Psoas muscle (tissue), 8 donors: ENCODE results near the gene NME7. TPM values are rescaled to one million over a fixed set of nuclear protein-coding genes. Genes with fewer than 3 reads are reported as not detected.
A peak's percentile ranks its signal among the peaks of the same experiment; 100 is the strongest.

Experiments
- ATAC-seq, 4 donors: fragments of 200-7000 bp; cut with Tn5 transposase; one replicate each; pipeline ENCODE4 v1.9.1; 2020; ENCODE audit warnings: moderate library complexity in 3 of 4, mild to moderate bottlenecking in 2 of 4
- DNase-seq, 2 donors: peaks; one replicate each; pipeline ENCODE4 v3.0.0-alpha.2; 2020
- H3K27ac ChIP-seq: fragments of 200-600 bp; one replicate; pipeline ENCODE4 v1.8.0; 2022
- H3K27me3 ChIP-seq, 3 donors: fragments of 200-600 bp in 1 of 3; one replicate each; pipeline versions ENCODE4 v1.6.1 to v1.8.0; 2013 to 2022; ENCODE audit warnings: low read length in 2 of 3, mild to moderate bottlenecking in 2 of 3, moderate library complexity in 1 of 3; ENCODE audit not compliant: insufficient read depth in 3 of 3
- H3K36me3 ChIP-seq, 2 donors: fragments of 200-600 bp in 1 of 2; one replicate each; pipeline versions ENCODE4 v1.6.1 to v1.8.0; 2013 to 2022; ENCODE audit warnings: low read depth in 1 of 2, mild to moderate bottlenecking in 1 of 2, moderate library complexity in 1 of 2; ENCODE audit not compliant: insufficient read depth in 1 of 2
- H3K4me1 ChIP-seq: fragments of 200-600 bp; one replicate; pipeline ENCODE4 v1.8.0; 2022
- H3K4me3 ChIP-seq: fragments of 200-600 bp; one replicate; pipeline ENCODE4 v1.8.0; 2022; ENCODE audit warnings: mild to moderate bottlenecking
- H3K9me3 ChIP-seq: fragments of 200-600 bp; one replicate; pipeline ENCODE4 v1.8.0; 2022
- WGBS, 3 donors: extraction: QIAGEN DNeasy Blood & Tissue Kit; methylation state at CpG; one replicate each; pipeline versions ENCODE4 v1.1.6 to v1.1.7; 2013; 5-methylcytosine and 5-hydroxymethylcytosine counted together
- intact Hi-C, 2 donors: fragments of 100-400 bp; cut with DNase I; formaldehyde crosslinking; loops; one replicate each; pipeline versions ENCODE4 v1.11.0 to v1.14.2; 2022
- polyA plus RNA-seq, 3 donors: library from polyadenylated mRNA; stranded (reverse); fragments of 200-250 nt; gene quantifications; one replicate each; pipeline ENCODE4 v1.2.3, GENCODE V29; 2013
- total RNA-seq, 4 donors: library from RNA; stranded (reverse); fragmentation: NEBNext Ultra II Directional in 2 of 4; extraction: Animal tissue kit (Norgen Biotek cat#: 25700) in 2 of 4; gene quantifications; one replicate each; pipeline versions ENCODE4 v1.2.1 to v1.2.4, GENCODE V29; 2021 to 2023
- TF ChIP-seq, protein P1 (sequence below): fragments of 200-600 bp; IDR thresholded peaks from one replicate; pipeline ENCODE4 v1.8.0; 2022; ENCODE audit warnings: antibody characterized with exemption
- donor health status: healthy with polysubstance abuse.
- donor health status: DM: no; HTN: no; CAD: no; lungs with moderate emphysema.
- donor health status: Bipolar disorder and iron deficiency.
- donor health status: healthy.
- donor health status: DM: yes; HTN: yes; CAD: no.
- donor health status: DM: no; HTN: no; CAD: no.
- donor health status: DM: no; HTN: no; CAD: no.
- donor health status: DM: yes; HTN: yes; CAD: no.

Gene NME7
- total and polyA plus RNA-seq, 7 donors = 3.9 to 14.1 (median 4.8) TPM

DNA sequence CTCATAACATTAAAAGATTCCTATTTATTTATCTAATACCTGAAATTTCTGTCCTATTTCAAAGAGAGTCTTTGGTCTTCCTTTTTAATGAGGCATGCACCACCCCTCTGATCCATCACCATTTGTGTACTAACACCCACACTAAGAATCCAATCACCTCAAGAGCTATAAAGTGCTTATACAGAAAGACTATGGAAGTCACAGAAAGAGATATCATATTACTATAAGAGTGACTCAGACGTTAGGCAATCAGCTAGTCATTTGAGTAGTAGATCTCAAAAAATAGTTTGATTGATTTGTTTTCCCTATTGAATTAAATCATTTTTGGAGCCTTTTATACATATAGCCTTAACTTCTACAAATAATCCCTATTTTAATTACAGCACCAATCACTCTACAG is 46.1 kb downstream of the NME7 start:
- no peak for ATAC-seq
- WGBS, 3 donors = 30 to 51% (median 49%) methylated on average over 1 of the region's 1 CpG
- H3K36me3 ChIP-seq = no peaks in the 10 kb centered on the region
- no peak overlapping the region for H3K27ac ChIP-seq
- intact Hi-C loops = no loop called here
- TF ChIP-seq, protein P1, sequence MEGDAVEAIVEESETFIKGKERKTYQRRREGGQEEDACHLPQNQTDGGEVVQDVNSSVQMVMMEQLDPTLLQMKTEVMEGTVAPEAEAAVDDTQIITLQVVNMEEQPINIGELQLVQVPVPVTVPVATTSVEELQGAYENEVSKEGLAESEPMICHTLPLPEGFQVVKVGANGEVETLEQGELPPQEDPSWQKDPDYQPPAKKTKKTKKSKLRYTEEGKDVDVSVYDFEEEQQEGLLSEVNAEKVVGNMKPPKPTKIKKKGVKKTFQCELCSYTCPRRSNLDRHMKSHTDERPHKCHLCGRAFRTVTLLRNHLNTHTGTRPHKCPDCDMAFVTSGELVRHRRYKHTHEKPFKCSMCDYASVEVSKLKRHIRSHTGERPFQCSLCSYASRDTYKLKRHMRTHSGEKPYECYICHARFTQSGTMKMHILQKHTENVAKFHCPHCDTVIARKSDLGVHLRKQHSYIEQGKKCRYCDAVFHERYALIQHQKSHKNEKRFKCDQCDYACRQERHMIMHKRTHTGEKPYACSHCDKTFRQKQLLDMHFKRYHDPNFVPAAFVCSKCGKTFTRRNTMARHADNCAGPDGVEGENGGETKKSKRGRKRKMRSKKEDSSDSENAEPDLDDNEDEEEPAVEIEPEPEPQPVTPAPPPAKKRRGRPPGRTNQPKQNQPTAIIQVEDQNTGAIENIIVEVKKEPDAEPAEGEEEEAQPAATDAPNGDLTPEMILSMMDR = no peak
- H3K9me3 ChIP-seq = no peaks in the 10 kb centered on the region
- no peaks in the 10 kb centered on the region for H3K4me1 ChIP-seq
- H3K27me3 ChIP-seq = no peaks in the 10 kb centered on the region
- H3K4me3 ChIP-seq = no peak overlapping the region
- no peak for DNase-seq

DNA sequence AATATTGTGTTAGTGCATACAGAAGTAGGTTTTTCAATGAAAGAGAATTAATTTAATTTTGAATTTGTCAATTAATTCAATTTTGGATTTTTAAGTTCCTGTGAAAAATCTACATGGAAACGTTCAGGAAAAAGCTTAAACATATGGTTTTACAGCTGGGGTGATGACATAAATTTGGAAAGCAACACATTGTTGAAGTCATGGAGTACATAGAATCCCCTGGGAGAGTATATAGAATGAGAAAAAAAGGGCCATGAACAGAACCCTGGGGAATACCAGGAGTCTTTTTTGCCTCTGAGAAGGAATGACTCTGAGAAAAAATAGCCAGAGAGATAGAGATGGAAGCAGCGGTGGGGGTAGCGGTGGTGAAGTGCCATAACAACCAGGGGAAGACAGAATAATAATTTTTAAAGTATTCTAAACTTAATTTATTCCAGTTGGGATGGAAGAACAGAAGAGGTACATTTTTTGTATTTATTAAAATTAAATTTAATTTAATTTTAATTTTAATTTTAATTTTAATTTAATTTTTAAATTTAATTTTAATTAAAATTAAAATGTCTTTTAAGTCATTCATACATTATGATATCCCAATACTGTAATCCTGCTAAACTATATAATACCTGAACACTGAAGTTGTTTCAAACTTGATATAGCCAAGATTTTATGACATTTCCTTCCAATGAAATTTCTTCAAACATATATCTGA is 48.9 kb downstream of the NME7 start:
- Histone ChIP-seq H3K27ac (no peak overlapping the region), H3K4me3 (no peak overlapping the region), H3K9me3 (no peaks in the 10 kb centered on the region), H3K36me3 (no peaks in the 10 kb centered on the region), H3K4me1 (no peaks in the 10 kb centered on the region), H3K27me3 (no peaks in the 10 kb centered on the region)
- ATAC-seq (no peak), DNase-seq (no peak)
- intact Hi-C loops = no loop called here
- 90 to 92% (median 90%) methylated on average over 3 of the region's 3 CpGs for WGBS, 3 donors
- TF ChIP-seq, protein P1 = no peak

DNA sequence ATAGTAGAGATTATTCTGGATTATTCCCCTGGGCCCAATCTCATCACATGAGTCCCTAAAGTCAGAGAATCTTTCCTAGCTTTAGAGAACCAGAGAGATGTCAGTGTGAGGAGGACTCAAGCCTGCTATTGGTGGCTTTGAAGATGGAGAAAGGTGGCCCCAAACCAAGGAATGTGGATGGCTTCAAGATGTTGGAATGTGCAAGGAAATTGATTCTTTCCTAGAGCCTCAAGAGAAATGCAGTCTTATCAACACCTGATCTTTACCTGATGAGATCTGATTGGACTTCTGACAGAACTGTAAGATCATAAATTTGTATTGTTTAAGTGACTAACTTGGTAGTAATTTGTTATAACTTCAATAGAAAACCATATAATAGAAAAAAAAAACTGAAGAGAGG is 51.0 kb downstream of the NME7 start:
- H3K4me1 ChIP-seq = no peaks in the 10 kb centered on the region
- intact Hi-C loops = no loop called here
- TF ChIP-seq, protein P1 = no peak
- ATAC-seq = no peak
- no peak overlapping the region for H3K27ac ChIP-seq
- H3K36me3 ChIP-seq = no peaks in the 10 kb centered on the region
- no peak overlapping the region for H3K4me3 ChIP-seq
- H3K27me3 ChIP-seq = no peaks in the 10 kb centered on the region
- H3K9me3 ChIP-seq = no peaks in the 10 kb centered on the region
- no peak for DNase-seq

DNA sequence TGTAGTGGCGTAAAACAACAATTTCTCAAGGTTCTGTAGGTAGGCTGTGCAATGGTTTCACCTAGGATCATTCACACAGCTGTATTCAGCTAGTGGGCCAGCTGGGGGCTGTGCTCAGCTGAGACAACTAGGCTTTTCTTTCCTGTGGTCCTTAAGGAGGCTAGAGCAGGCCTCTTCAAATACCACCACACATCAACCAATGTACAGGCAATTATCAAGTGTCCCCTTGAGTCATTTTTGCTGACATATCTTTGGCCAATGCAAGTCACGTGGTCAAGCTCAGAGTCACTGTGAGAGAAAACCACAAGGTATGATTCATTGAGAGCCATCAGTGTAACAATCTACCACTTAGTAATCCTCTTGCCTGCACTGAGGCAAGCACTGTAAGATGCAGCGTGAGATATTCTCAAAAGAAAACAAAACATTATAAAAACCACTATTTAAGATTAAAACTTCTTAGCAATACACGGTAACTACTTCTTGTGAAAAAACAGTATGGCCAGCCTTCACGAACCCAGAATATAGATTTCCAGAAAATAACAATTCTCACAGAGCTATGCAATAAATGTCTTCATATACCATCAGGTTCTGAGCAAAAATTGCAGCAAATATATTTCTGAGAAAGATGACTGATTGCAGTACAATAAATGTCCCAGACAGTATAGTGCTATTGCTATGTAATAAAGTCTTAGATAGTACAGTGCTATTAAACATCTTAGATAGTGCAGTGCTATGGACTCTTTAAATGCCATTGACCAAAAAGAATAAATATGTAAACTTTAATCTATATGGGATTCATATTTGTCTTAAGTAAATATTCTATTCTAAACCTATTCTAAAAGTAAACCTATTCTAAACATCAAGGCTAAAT is 55.3 kb downstream of the NME7 start:
- WGBS, 3 donors = 92 to 96% (median 94%) methylated on average over 5 of the region's 5 CpGs
- Histone ChIP-seq H3K27ac (no peak overlapping the region), H3K9me3 (no peaks in the 10 kb centered on the region), H3K27me3 (no peaks in the 10 kb centered on the region), H3K4me3 (no peak overlapping the region), H3K36me3 (no peaks in the 10 kb centered on the region), H3K4me1 (no peaks in the 10 kb centered on the region)
- intact Hi-C loops = no loop called here
- ATAC-seq (peak in 3 of 4 donors; percentile 48 to 76 (median 64)), DNase-seq (no peak)
- TF ChIP-seq, protein P1 = no peak
